Suprapubic skin (tissue), 4 donors: ENCODE measurements around the gene CTTNBP2. TPM values are rescaled to one million over a fixed set of nuclear protein-coding genes. Genes with fewer than 3 reads are reported as not detected.

Source experiments
- DNase-seq, 2 donors: peaks; one replicate each; pipeline ENCODE4 v3.0.0-alpha.2; 2019; ENCODE audit warnings: low spot score in 2 of 2
- H3K27ac ChIP-seq: fragments of 200-600 bp; sonication (generic); one replicate; pipeline ENCODE4 v1.5.1; 2019
- H3K27me3 ChIP-seq: fragments of 200-600 bp; sonication (generic); one replicate; pipeline ENCODE4 v1.5.1; 2019
- H3K36me3 ChIP-seq: fragments of 200-600 bp; sonication (generic); one replicate; pipeline ENCODE4 v1.5.1; 2019
- H3K4me1 ChIP-seq: fragments of 200-600 bp; sonication (generic); one replicate; pipeline ENCODE4 v1.5.1; 2019
- H3K4me3 ChIP-seq: fragments of 200-600 bp; sonication (generic); one replicate; pipeline ENCODE4 v1.5.1; 2019; ENCODE audit warnings: mild to moderate bottlenecking
- H3K9me3 ChIP-seq: fragments of 200-600 bp; sonication (generic); one replicate; pipeline ENCODE4 v1.5.1; 2019
- EP300 ChIP-seq: sonication (generic); formaldehyde crosslinking; IDR thresholded peaks from one replicate; pipeline ENCODE4 v1.6.1; 2017; ENCODE audit warnings: antibody characterized with exemption
- POLR2A ChIP-seq, 2 donors: fragments of 450-650 bp; IDR thresholded peaks; one replicate each; pipeline ENCODE4 v1.6.1; 2017; ENCODE audit warnings: antibody characterized with exemption in 2 of 2, mild to moderate bottlenecking in 2 of 2, moderate library complexity in 2 of 2
- POLR2AphosphoS5 ChIP-seq, 3 donors: sonication (generic); formaldehyde crosslinking; IDR thresholded peaks; one replicate each; pipeline ENCODE4 v1.6.1; 2017; ENCODE audit warnings: antibody characterized with exemption in 3 of 3
- WGBS: methylation state at CpG from one replicate; pipeline ENCODE4 v1.1.5; 2018; 5-methylcytosine and 5-hydroxymethylcytosine counted together
- total RNA-seq, 4 donors: library from RNA; depleted of rRNA; stranded (reverse); fragments of >200 nt; gene quantifications; one replicate each; pipeline ENCODE4 v1.1.0, GENCODE V29; 2016
- TF ChIP-seq, protein P1 (sequence below), 2 donors: fragments of 200-600 bp in 1 of 2; fragments of 450-650 bp in 1 of 2; sonication (generic) in 1 of 2; IDR thresholded peaks; one replicate each; pipeline ENCODE4 v1.5.1; 2016 to 2019; ENCODE audit warnings: antibody characterized with exemption in 2 of 2, mild to moderate bottlenecking in 1 of 2, moderate library complexity in 1 of 2

CTTNBP2 gene
- total RNA-seq, 4 donors from 2014 or later: 2.2 to 8.9 (median 5.3) TPM

- 93% methylated on average over 6 of the region's 6 CpGs for WGBS
- H3K4me1 ChIP-seq: peaks cover 2% of the 10 kb centered on the region
- TF ChIP-seq, protein P1, sequence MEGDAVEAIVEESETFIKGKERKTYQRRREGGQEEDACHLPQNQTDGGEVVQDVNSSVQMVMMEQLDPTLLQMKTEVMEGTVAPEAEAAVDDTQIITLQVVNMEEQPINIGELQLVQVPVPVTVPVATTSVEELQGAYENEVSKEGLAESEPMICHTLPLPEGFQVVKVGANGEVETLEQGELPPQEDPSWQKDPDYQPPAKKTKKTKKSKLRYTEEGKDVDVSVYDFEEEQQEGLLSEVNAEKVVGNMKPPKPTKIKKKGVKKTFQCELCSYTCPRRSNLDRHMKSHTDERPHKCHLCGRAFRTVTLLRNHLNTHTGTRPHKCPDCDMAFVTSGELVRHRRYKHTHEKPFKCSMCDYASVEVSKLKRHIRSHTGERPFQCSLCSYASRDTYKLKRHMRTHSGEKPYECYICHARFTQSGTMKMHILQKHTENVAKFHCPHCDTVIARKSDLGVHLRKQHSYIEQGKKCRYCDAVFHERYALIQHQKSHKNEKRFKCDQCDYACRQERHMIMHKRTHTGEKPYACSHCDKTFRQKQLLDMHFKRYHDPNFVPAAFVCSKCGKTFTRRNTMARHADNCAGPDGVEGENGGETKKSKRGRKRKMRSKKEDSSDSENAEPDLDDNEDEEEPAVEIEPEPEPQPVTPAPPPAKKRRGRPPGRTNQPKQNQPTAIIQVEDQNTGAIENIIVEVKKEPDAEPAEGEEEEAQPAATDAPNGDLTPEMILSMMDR (IDR thresholded peaks at IDR 0.05): no peak
- TF ChIP-seq POLR2AphosphoS5 (IDR thresholded peaks at IDR 0.05) (no peak), POLR2A (IDR thresholded peaks at IDR 0.05) (no peak), EP300 (no peak)
- H3K9me3 ChIP-seq: no peaks in the 10 kb centered on the region
- no peak for DNase-seq
- H3K4me3 ChIP-seq: no peak overlapping the region
- H3K27ac ChIP-seq: no peak overlapping the region
- no peaks in the 10 kb centered on the region for H3K36me3 ChIP-seq
- no peaks in the 10 kb centered on the region for H3K27me3 ChIP-seq
Measured at GRCh38 chr7:117857718-117858117, 15.5 kb downstream of the CTTNBP2 start.

DNA sequence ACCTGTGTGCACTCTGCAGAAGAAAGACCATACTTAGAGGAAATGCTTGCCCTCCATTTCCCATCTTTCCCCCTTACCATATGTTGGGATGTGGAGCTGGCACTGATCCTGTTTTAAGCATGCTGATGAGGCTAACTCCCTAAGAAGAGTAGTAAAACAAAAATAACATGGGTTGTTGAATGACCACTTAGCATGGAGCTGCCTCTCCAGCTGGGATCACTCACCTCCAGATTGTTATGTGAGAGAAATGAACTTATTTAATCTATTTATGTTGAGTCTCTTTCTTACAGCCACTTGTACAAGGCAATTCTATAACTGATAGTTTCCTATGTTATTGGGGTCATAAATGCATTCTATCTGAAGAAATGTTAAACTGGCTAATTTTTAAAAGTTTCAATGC is 17.0 kb downstream of the CTTNBP2 start:
- Histone ChIP-seq H3K4me3 (no peak overlapping the region), H3K4me1 (no peaks in the 10 kb centered on the region), H3K9me3 (no peaks in the 10 kb centered on the region), H3K27me3 (no peaks in the 10 kb centered on the region), H3K36me3 (no peaks in the 10 kb centered on the region), H3K27ac (no peak overlapping the region)
- TF ChIP-seq POLR2A (IDR thresholded peaks at IDR 0.05) (no peak), EP300 (no peak), POLR2AphosphoS5 (IDR thresholded peaks at IDR 0.05) (no peak)
- TF ChIP-seq, protein P1 (IDR thresholded peaks at IDR 0.05): no peak
- DNase-seq: no peak

DNA sequence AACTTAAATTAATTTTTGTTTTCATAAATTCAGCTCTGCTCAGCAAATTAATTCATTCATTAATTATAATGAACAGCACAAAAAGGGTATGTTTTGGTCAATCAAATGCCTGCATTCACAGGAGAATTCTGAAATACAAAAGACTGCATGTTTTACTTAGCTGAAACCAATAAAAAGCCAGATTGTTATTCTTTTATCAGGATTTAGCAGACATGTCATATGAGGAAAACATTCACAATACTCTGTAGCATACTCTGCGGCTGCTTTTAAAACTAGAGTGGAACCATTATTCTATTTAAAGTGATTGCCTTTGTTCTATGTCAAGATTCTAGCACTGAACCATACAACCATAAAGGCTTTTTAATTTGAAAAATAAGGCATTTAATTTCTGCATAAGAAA is 19.1 kb downstream of the CTTNBP2 start:
- Histone ChIP-seq H3K36me3 (no peaks in the 10 kb centered on the region), H3K27ac (no peak overlapping the region), H3K4me3 (no peak overlapping the region), H3K9me3 (no peaks in the 10 kb centered on the region), H3K27me3 (no peaks in the 10 kb centered on the region), H3K4me1 (no peaks in the 10 kb centered on the region)
- TF ChIP-seq POLR2A (IDR thresholded peaks at IDR 0.05): no peak
- no peak for TF ChIP-seq POLR2AphosphoS5 (IDR thresholded peaks at IDR 0.05)
- TF ChIP-seq, protein P1 (IDR thresholded peaks at IDR 0.05): no peak
- DNase-seq: no peak
- 76% methylated on average over 1 of the region's 1 CpG for WGBS

DNA sequence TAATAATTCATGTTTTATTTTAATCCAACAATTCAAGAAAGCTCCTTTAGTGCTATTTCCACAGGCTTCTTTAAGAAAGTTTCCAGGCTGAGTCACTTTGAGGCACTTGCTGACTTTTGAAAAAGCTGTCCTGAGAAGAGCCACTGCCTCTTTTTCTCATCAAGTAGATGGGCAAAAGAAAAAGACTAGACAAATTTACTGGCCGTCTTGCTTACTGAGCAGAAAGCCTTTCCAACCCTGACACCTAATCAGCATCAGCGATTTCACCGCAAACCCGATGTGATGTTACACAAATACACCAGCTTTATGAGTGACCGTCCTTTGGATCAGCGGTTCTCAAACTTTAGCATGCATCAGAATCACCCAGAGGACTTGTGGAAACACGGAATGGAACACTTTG is 24.3 kb downstream of the CTTNBP2 start:
- H3K4me1 ChIP-seq: no peaks in the 10 kb centered on the region
- 89% methylated on average over 7 of the region's 7 CpGs for WGBS
- no peaks in the 10 kb centered on the region for H3K9me3 ChIP-seq
- H3K27me3 ChIP-seq: no peaks in the 10 kb centered on the region
- no peak for DNase-seq
- TF ChIP-seq EP300 (no peak), POLR2AphosphoS5 (IDR thresholded peaks at IDR 0.05) (no peak), POLR2A (IDR thresholded peaks at IDR 0.05) (no peak)
- TF ChIP-seq, protein P1 (IDR thresholded peaks at IDR 0.05): no peak
- H3K4me3 ChIP-seq: no peak overlapping the region
- H3K36me3 ChIP-seq: no peaks in the 10 kb centered on the region
- no peak overlapping the region for H3K27ac ChIP-seq

DNA sequence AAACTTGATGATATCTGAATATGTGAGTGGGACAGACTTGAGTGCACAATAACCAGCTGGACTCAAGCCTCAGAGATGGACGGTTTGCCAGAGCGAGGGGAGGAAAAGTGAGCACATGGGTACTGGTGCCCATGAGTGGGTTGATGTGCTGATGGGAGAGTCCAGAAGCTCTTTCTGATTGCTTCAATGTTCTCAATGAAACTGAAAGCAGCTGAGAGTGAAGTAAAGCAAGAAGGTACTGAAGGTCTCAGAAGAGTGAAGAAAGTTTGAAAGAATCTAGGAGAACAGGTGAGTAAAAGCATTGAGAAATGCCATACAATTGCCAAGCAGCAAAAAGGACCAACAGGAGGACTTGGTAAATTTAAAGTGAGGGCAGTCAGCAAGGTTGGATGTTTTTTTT is 28.6 kb downstream of the CTTNBP2 start:
- no peaks in the 10 kb centered on the region for H3K4me1 ChIP-seq
- no peaks in the 10 kb centered on the region for H3K9me3 ChIP-seq
- 92% methylated on average over 2 of the region's 2 CpGs for WGBS
- TF ChIP-seq POLR2AphosphoS5 (IDR thresholded peaks at IDR 0.05) (no peak), POLR2A (IDR thresholded peaks at IDR 0.05) (no peak), EP300 (no peak)
- TF ChIP-seq, protein P1 (IDR thresholded peaks at IDR 0.05): no peak
- H3K36me3 ChIP-seq: no peaks in the 10 kb centered on the region
- no peak overlapping the region for H3K4me3 ChIP-seq
- no peak overlapping the region for H3K27ac ChIP-seq
- no peaks in the 10 kb centered on the region for H3K27me3 ChIP-seq
- no peak for DNase-seq
